Ecto neural progenitor cell (in vitro differentiated cells): ENCODE measurements around the gene RHOA.
"Not testable (repeated sequence)": the region's sequence is repeated elsewhere in the genome, so short reads cannot be mapped to it uniquely, and the experiment has no call there.

Experiments
- DNase-seq: peaks from one replicate; pipeline ENCODE4 v3.0.0-alpha.2; 2018; ENCODE audit warnings: low spot score

The RHOA gene

GRCh38 chr3:49411535-49411967 is 225 bp downstream of the RHOA start:
- DNase-seq = no peak

- no peak for DNase-seq
These were observed 786 bp downstream of the RHOA start for GRCh38 chr3:49410846-49411534.

GRCh38 chr3:49410066-49410845 is 1.5 kb downstream of the RHOA start:
- no peak for DNase-seq

GRCh38 chr3:49406571-49407565 is 4.9 kb downstream of the RHOA start:
- no peak for DNase-seq

GRCh38 chr3:49405570-49405969 is 6.2 kb downstream of the RHOA start:
- DNase-seq = not testable (repeated sequence)

GRCh38 chr3:49403891-49404290 is 7.9 kb downstream of the RHOA start:
- DNase-seq = no peak

GRCh38 chr3:49401766-49402165 is 10.0 kb downstream of the RHOA start:
- DNase-seq = no peak

- DNase-seq = no peak
These were observed 12.3 kb downstream of the RHOA start for GRCh38 chr3:49399461-49399860.

- no peak for DNase-seq
These were observed 14.3 kb downstream of the RHOA start for GRCh38 chr3:49397470-49397869.

GRCh38 chr3:49391310-49391709 is 20.5 kb downstream of the RHOA start:
- DNase-seq = not testable (repeated sequence)

- DNase-seq = no peak
These were observed 22.5 kb downstream of the RHOA start for GRCh38 chr3:49389297-49389696.

GRCh38 chr3:49388289-49388820 is 23.4 kb downstream of the RHOA start:
- no peak for DNase-seq

- DNase-seq = no peak
These were observed 24.1 kb downstream of the RHOA start for GRCh38 chr3:49387721-49388120.

- no peak for DNase-seq
These were observed 25.6 kb downstream of the RHOA start for GRCh38 chr3:49386056-49386756.

GRCh38 chr3:49385617-49386016 is 26.2 kb downstream of the RHOA start:
- DNase-seq = no peak

- DNase-seq = no peak
These were observed 28.4 kb downstream of the RHOA start for GRCh38 chr3:49383387-49383786.

GRCh38 chr3:49378249-49378895 is 33.4 kb downstream of the RHOA start:
- DNase-seq = no peak

GRCh38 chr3:49377483-49377882 is 34.3 kb downstream of the RHOA start:
- DNase-seq = no peak

GRCh38 chr3:49371946-49372345 is 39.8 kb downstream of the RHOA start:
- DNase-seq = no peak

- no peak for DNase-seq
These were observed 41.0 kb downstream of the RHOA start for GRCh38 chr3:49370585-49371290.
